SK-N-SH treated with all-trans-retinoic acid at 6 μM for 48 hours (cell line): ENCODE measurements around the gene DOLPP1.

Experiments used
- CREB5 ChIP-seq: fragments of 250-450 bp; sonication (Bioruptor Pico); IDR thresholded peaks from 2 replicates; pipeline ENCODE4 v1.5.1; 2020; ENCODE audit warnings: low read depth, mild to moderate bottlenecking, moderate library complexity
- PATZ1 ChIP-seq: fragments of 250-450 bp; sonication (Bioruptor Pico); IDR thresholded peaks from 2 replicates; pipeline ENCODE4 v1.8.0; 2020; ENCODE audit warnings: mild to moderate bottlenecking, moderate library complexity, borderline replicate concordance
- TOX ChIP-seq: fragments of 250-450 bp; sonication (Bioruptor Pico); IDR thresholded peaks from 2 replicates; pipeline ENCODE4 v1.8.0; 2021; ENCODE audit warnings: mild to moderate bottlenecking, moderate library complexity, borderline replicate concordance
- ZFP3 ChIP-seq: fragments of 250-450 bp; sonication (Bioruptor Pico); IDR thresholded peaks from 2 replicates; pipeline ENCODE4 v1.5.0; 2020; ENCODE audit warnings: mild to moderate bottlenecking, moderate library complexity
- ZFP30 ChIP-seq: fragments of 450-650 bp; formaldehyde crosslinking; IDR thresholded peaks from 2 replicates; pipeline ENCODE4 v1.5.0; 2022; ENCODE audit warnings: mild to moderate bottlenecking, moderate library complexity
- ZNF565 ChIP-seq: fragments of 450-650 bp; formaldehyde crosslinking; conservative IDR thresholded peaks from 2 replicates; pipeline ENCODE4 v1.5.0; 2020; ENCODE audit warnings: low read depth, mild to moderate bottlenecking, moderate library complexity
- ZNF70 ChIP-seq: fragments of 450-650 bp; formaldehyde crosslinking; IDR thresholded peaks from 2 replicates; pipeline ENCODE4 v1.5.0; 2020; ENCODE audit warnings: mild to moderate bottlenecking, moderate library complexity
- TF ChIP-seq, protein P1 (sequence below): fragments of 250-450 bp; sonication (Bioruptor Pico); IDR thresholded peaks from 2 replicates; pipeline ENCODE4 v1.5.0; 2020; ENCODE audit warnings: mild to moderate bottlenecking, moderate library complexity

DNA sequence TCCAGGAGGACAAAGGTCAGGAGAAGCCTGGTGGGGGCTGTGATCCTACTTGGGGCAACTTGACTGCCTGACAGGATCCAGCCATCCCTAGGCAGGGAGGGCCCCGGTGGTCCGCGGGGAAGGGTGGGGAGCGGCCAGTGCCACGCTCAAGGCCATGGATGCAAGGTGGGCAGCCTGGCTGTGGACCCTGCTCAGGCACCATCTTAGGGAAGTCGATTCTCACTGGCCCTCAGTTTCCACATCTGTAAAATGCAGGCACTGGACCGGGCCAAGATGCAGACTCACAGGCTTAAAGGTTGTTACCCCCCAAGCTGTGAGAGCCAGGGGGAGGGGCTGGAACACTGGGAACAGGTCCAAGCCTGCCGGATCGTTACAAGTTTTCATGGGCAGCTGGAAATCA lies 8.7 kb upstream of the DOLPP1 start:
- TF ChIP-seq CREB5 (CRISPR knock-in tag), result no peak
- TF ChIP-seq ZNF565, result no peak
- TF ChIP-seq ZNF70 (CRISPR knock-in tag), result no peak
- no peak for TF ChIP-seq TOX (CRISPR knock-in tag)
- no peak for TF ChIP-seq ZFP3
- no peak for TF ChIP-seq ZFP30 (CRISPR knock-in tag)
- TF ChIP-seq, protein P1, sequence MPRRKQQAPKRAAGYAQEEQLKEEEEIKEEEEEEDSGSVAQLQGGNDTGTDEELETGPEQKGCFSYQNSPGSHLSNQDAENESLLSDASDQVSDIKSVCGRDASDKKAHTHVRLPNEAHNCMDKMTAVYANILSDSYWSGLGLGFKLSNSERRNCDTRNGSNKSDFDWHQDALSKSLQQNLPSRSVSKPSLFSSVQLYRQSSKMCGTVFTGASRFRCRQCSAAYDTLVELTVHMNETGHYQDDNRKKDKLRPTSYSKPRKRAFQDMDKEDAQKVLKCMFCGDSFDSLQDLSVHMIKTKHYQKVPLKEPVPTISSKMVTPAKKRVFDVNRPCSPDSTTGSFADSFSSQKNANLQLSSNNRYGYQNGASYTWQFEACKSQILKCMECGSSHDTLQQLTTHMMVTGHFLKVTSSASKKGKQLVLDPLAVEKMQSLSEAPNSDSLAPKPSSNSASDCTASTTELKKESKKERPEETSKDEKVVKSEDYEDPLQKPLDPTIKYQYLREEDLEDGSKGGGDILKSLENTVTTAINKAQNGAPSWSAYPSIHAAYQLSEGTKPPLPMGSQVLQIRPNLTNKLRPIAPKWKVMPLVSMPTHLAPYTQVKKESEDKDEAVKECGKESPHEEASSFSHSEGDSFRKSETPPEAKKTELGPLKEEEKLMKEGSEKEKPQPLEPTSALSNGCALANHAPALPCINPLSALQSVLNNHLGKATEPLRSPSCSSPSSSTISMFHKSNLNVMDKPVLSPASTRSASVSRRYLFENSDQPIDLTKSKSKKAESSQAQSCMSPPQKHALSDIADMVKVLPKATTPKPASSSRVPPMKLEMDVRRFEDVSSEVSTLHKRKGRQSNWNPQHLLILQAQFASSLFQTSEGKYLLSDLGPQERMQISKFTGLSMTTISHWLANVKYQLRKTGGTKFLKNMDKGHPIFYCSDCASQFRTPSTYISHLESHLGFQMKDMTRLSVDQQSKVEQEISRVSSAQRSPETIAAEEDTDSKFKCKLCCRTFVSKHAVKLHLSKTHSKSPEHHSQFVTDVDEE (CRISPR knock-in tag), result no peak
- no peak for TF ChIP-seq PATZ1
